ENCODE results near the gene REN. TPM values are rescaled to one million over a fixed set of nuclear protein-coding genes. Genes with fewer than 3 reads are reported as not detected.

Gene REN
- total and polyA plus RNA-seq, 9 of the 15 experiments (the other 6 are each of a cell fraction or from before 2014, with no cell fraction given), result 1.7 to 9.9 (median 3.1) TPM

DNA sequence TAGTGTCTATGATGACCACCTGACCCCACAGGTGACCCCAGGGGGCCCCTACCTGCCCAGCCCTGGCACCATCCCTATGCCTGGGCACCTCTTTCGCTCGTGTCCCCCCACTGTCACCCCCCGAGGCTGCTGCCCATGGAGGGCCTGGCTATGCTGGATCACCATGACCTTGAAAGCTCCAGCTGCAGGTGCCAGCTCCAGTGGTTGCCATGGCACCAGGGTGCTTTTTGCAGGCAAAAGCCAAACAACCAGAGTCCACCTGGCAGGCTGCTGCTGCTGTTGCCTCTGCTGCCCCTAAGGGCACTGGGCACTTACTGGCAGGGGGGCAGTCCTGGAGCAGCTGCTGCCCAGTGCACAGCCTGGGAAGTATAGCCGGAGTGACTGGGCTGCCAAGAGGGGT, 36.0 kb downstream of the REN start:
- TF ChIP-seq KLF10 (CRISPR knock-in tag; IDR thresholded peaks at IDR 0.05), result no peak
- in situ Hi-C loops (cut with MboI), result no loop called here

DNA sequence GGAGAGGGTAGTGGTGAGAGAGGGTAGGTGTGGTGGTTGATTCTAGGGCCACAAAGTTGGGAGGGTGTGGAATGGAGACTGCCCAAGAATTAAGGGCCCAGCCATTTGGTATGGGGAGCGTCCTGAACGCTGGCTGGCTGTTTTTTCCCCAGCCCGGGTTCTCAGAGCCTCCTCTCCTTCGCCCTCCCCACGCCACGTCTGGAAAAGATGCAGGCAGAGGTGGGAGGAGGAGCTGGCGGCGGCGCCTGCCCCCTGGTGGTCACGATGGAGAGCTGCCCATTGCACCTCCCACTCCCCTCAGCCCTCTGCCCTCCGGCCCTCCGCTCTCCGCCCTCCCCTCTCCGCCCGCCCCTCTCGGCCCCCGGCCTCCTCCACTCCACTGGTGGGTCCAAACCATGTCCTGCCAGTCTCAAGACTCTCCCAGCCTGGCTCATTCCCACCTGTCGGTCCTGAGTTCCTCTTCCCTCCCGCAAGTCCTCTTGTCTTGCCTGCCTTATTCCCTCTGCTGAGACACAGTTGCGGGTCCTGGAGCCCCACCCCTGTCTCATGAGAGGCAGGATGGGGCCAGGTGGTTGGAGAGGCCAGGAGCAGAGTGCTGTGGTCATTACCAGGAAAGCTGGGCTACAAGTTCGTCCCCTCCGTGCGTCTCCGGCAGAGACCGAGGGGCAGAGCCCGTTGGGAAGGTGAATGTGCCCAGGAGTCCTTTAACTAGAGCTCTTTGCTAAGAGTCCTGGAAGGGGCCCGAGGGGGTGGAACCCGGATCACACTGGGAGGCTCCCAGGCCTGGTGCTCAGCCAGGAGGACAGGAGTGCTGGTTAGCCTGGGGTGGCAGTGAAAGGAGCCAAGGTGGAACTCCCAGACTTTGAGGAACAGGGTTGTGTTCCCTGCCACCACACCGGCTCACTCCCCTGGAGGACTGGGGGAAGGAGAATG, 36.9 kb downstream of the REN start:
- H3K4me1 ChIP-seq (replicated peaks in 1 of 2; ENCODE audit: control insufficient read depth in 2 of 2, insufficient read depth in 2 of 2, low read length in 2 of 2), result peaks cover 0 to 15% of the 10 kb centered on the region in 2 experiments; a peak in 2 of 5 replicates
- ChIA-PET CTCF (ENCODE audit: low intra/inter-chr PET ratio) (interaction anchor here (0.5 to 3.3 kb wide), 6 partner anchors 234 to 790 kb away, joined by 3 to 35 read pairs (median 8); partner anchors contain the start of gene SNRPE), POLR2A (interaction anchor here (0.5 to 1.4 kb wide), 14 partner anchors 9 to 754 kb away, joined by 3 to 9 read pairs (median 3); no protein-coding TSS in a partner anchor)
- no peaks in the 10 kb centered on the region for H3K36me3 ChIP-seq (ENCODE audit: control insufficient read depth, insufficient read depth, low read length)
- peaks cover 16 to 38% of the 10 kb centered on the region in 2 experiments for H3K27me3 ChIP-seq (ENCODE audit: control insufficient read depth in 2 of 2, insufficient read depth in 2 of 2, low read length in 2 of 2)
- H3K9ac ChIP-seq (ENCODE audit: insufficient read depth in 1 of 2, low read depth in 2 of 2, low read length in 2 of 2), result peak overlapping the region in 1 of 2 experiments; percentile 54; a peak in 1 of 4 replicates
- intact Hi-C loops (cut with micrococcal nuclease), result loop anchor here (1.0 to 10.0 kb wide), 4 partner anchors 258 to 622 kb away; partner anchors contain the start of genes ATP2B4 and SNRPE
- H4K20me1 ChIP-seq (replicated peaks; ENCODE audit: control insufficient read depth, insufficient read depth, low read length), result no peaks in the 10 kb centered on the region
- peak; percentile 97 for ATAC-seq
- in situ Hi-C loops (cut with MboI), result loop anchor here (5.0 kb wide), 1 partner anchor 267 kb away; the partner anchor contains the start of gene SNRPE
- FAIRE-seq, result peak; percentile 87
- peak overlapping the region; percentile 2; the same call in 1 of the 2 replicates for H3K4me2 ChIP-seq (ENCODE audit: insufficient read depth, low read length)
- H2AFZ ChIP-seq (ENCODE audit: low read depth, low read length), result peak overlapping the region; percentile 35
- no TSS peak for BruUV-seq (replicated peaks)
- peak; percentile 73 to 96 (median 94) for DNase-seq (ENCODE audit: extremely low read depth in 1 of 4, low spot score in 3 of 4)
- H3K9me3 ChIP-seq (replicated peaks; ENCODE audit: control insufficient read depth, insufficient read depth, low read depth, low read length), result no peaks in the 10 kb centered on the region
- WGBS (ENCODE audit: insufficient coverage, low coverage, missing lambda C conversion rate), result 21% methylated on average over 22 of the region's 29 CpGs
- no peak overlapping the region for H3K4me3 ChIP-seq
- no peaks in the 10 kb centered on the region for H3K9me1 ChIP-seq (ENCODE audit: control insufficient read depth, insufficient read depth, low read length)
- no peaks in the 10 kb centered on the region for H3K79me2 ChIP-seq (ENCODE audit: control insufficient read depth, insufficient read depth, low read length)
- no peak overlapping the region for H3K27ac ChIP-seq (ENCODE audit: extremely low read depth, low read depth, low read length)
- TF ChIP-seq, protein P1, sequence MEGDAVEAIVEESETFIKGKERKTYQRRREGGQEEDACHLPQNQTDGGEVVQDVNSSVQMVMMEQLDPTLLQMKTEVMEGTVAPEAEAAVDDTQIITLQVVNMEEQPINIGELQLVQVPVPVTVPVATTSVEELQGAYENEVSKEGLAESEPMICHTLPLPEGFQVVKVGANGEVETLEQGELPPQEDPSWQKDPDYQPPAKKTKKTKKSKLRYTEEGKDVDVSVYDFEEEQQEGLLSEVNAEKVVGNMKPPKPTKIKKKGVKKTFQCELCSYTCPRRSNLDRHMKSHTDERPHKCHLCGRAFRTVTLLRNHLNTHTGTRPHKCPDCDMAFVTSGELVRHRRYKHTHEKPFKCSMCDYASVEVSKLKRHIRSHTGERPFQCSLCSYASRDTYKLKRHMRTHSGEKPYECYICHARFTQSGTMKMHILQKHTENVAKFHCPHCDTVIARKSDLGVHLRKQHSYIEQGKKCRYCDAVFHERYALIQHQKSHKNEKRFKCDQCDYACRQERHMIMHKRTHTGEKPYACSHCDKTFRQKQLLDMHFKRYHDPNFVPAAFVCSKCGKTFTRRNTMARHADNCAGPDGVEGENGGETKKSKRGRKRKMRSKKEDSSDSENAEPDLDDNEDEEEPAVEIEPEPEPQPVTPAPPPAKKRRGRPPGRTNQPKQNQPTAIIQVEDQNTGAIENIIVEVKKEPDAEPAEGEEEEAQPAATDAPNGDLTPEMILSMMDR (IDR thresholded peaks at IDR 0.05 in 2 of 3, conservative IDR thresholded peaks at IDR 0.05 in 1 of 3; ENCODE audit: insufficient read depth in 2 of 3, low read depth in 1 of 3, low read length in 3 of 3), result peak; percentile 78 to 92 (median 88)
- TF ChIP-seq KLF16 (IDR thresholded peaks at IDR 0.05), result 0 out of 2 replicates have a peak, but pooled peaks have one; percentile 34
- no peak for TF ChIP-seq ZNF121 (CRISPR knock-in tag; conservative IDR thresholded peaks at IDR 0.05)
- no peak for TF ChIP-seq NFIX (CRISPR knock-in tag; IDR thresholded peaks at IDR 0.05; ENCODE audit: low read depth)
- TF ChIP-seq, protein P2, sequence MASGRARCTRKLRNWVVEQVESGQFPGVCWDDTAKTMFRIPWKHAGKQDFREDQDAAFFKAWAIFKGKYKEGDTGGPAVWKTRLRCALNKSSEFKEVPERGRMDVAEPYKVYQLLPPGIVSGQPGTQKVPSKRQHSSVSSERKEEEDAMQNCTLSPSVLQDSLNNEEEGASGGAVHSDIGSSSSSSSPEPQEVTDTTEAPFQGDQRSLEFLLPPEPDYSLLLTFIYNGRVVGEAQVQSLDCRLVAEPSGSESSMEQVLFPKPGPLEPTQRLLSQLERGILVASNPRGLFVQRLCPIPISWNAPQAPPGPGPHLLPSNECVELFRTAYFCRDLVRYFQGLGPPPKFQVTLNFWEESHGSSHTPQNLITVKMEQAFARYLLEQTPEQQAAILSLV (tag; IDR thresholded peaks at IDR 0.05), result no peak
- no peak for TF ChIP-seq BRD9 (IDR thresholded peaks at IDR 0.05; ENCODE audit: low read depth, partially characterized antibody)
- 0 out of 4 replicates have a peak, but pooled peaks of 1 of the 2 experiments have one; percentile 27 for TF ChIP-seq KDM4B (IDR thresholded peaks at IDR 0.05; ENCODE audit: borderline replicate concordance in 2 of 2, low read depth in 1 of 2)
- no peak for TF ChIP-seq EWSR1 (IDR thresholded peaks at IDR 0.05; ENCODE audit: borderline replicate concordance, low read depth, partially characterized antibody)

More for the DNA sequence above, 36.0 kb downstream of the REN start:
- peaks cover 0 to 12% of the 10 kb centered on the region in 2 experiments; a peak in 2 of 5 replicates for H3K4me1 ChIP-seq (replicated peaks in 1 of 2; ENCODE audit: control insufficient read depth in 2 of 2, insufficient read depth in 2 of 2, low read length in 2 of 2)
- peaks cover 19 to 37% of the 10 kb centered on the region in 2 experiments for H3K27me3 ChIP-seq (ENCODE audit: control insufficient read depth in 2 of 2, insufficient read depth in 2 of 2, low read length in 2 of 2)
- no peak overlapping the region for H2AFZ ChIP-seq (ENCODE audit: low read depth, low read length)
- intact Hi-C loops (cut with micrococcal nuclease), result no loop called here
- ChIA-PET CTCF (ENCODE audit: low intra/inter-chr PET ratio) (interaction anchor here (3.3 kb wide), 1 partner anchor 269 kb away, joined by 29 read pairs; the partner anchor contains the start of gene SNRPE), POLR2A (interaction anchor here (0.8 to 1.4 kb wide), 2 partner anchors 11 to 34 kb away, joined by 3 read pairs; no protein-coding TSS in a partner anchor)
- ATAC-seq (no peak), FAIRE-seq (no peak), DNase-seq (ENCODE audit: extremely low read depth in 1 of 4, low spot score in 3 of 4) (no peak)
- 13% methylated on average over 4 of the region's 4 CpGs for WGBS (ENCODE audit: insufficient coverage, low coverage, missing lambda C conversion rate)
- H3K9ac ChIP-seq (ENCODE audit: insufficient read depth in 1 of 2, low read depth in 2 of 2, low read length in 2 of 2), result 0 out of 4 replicates have a peak overlapping the region, but pooled peaks of 1 of the 2 experiments have one; percentile 10
- no peaks in the 10 kb centered on the region for H3K36me3 ChIP-seq (ENCODE audit: control insufficient read depth, insufficient read depth, low read length)
- no peaks in the 10 kb centered on the region for H3K9me1 ChIP-seq (ENCODE audit: control insufficient read depth, insufficient read depth, low read length)
- H3K4me2 ChIP-seq (ENCODE audit: insufficient read depth, low read length), result no peak overlapping the region
- H4K20me1 ChIP-seq (replicated peaks; ENCODE audit: control insufficient read depth, insufficient read depth, low read length), result no peaks in the 10 kb centered on the region
- no peak overlapping the region for H3K4me3 ChIP-seq
- no peaks in the 10 kb centered on the region for H3K9me3 ChIP-seq (replicated peaks; ENCODE audit: control insufficient read depth, insufficient read depth, low read depth, low read length)
- no peaks in the 10 kb centered on the region for H3K79me2 ChIP-seq (ENCODE audit: control insufficient read depth, insufficient read depth, low read length)
- BruUV-seq (replicated peaks), result no TSS peak
- no peak overlapping the region for H3K27ac ChIP-seq (ENCODE audit: extremely low read depth, low read depth, low read length)

Measured in K562 (cell line).